Sigmoid colon (tissue), 7 donors: ENCODE measurements around the gene SLC41A1. TPM values are rescaled to one million over a fixed set of nuclear protein-coding genes. Genes with fewer than 3 reads are reported as not detected.

Source experiments
- DNase-seq: peaks from one replicate; pipeline ENCODE4 v3.0.0-alpha.2; 2019
- H3K27ac ChIP-seq, 4 donors: fragments of 200-600 bp; sonication (generic); one replicate each; pipeline ENCODE4 v1.5.1; 2016 to 2019; ENCODE audit warnings: mild to moderate bottlenecking in 1 of 4
- H3K27me3 ChIP-seq, 3 donors: fragments of 200-600 bp; sonication (generic); one replicate each; pipeline ENCODE4 v1.5.1; 2019; ENCODE audit warnings: mild to moderate bottlenecking in 1 of 3
- H3K36me3 ChIP-seq, 4 donors: fragments of 200-600 bp; sonication (generic); one replicate each; pipeline ENCODE4 v1.5.1; 2016 to 2019
- H3K4me1 ChIP-seq, 4 donors: fragments of 200-600 bp; sonication (generic); one replicate each; pipeline ENCODE4 v1.5.1; 2017 to 2019
- H3K4me3 ChIP-seq, 4 donors: fragments of 200-600 bp; sonication (generic); one replicate each; pipeline ENCODE4 v1.5.1; 2017 to 2019; ENCODE audit warnings: mild to moderate bottlenecking in 2 of 4, moderate library complexity in 1 of 4
- H3K9me3 ChIP-seq, 4 donors: fragments of 200-600 bp in 3 of 4; sonication (generic) in 3 of 4; one replicate each; pipeline versions ENCODE4 v1.5.1 to v1.6.1; 2013 to 2019
- EP300 ChIP-seq, 4 donors: sonication (generic); formaldehyde crosslinking; IDR thresholded peaks; one replicate each; pipeline ENCODE4 v1.6.1; 2017; ENCODE audit warnings: antibody characterized with exemption in 4 of 4
- POLR2A ChIP-seq, 2 donors: fragments of 450-650 bp; IDR thresholded peaks; one replicate each; pipeline ENCODE4 v1.6.1; 2016; ENCODE audit warnings: antibody characterized with exemption in 2 of 2, mild to moderate bottlenecking in 2 of 2, moderate library complexity in 2 of 2
- POLR2AphosphoS5 ChIP-seq, 4 donors: sonication (generic); formaldehyde crosslinking; IDR thresholded peaks; one replicate each; pipeline ENCODE4 v1.6.1; 2017; ENCODE audit warnings: antibody characterized with exemption in 4 of 4
- whole genome bisulfite sequencing, 2 donors: extraction: QIAGEN DNeasy Blood & Tissue Kit; methylation state at CpG; one replicate each; pipeline ENCODE4 v1.1.7; 2013; 5-methylcytosine and 5-hydroxymethylcytosine counted together
- intact Hi-C: fragments of 100-400 bp; cut with DNase I; formaldehyde crosslinking; loops from one replicate; pipeline ENCODE4 v1.15.1; 2023
- polyA plus RNA-seq, 3 donors: library from polyadenylated mRNA; stranded (reverse); fragments of 200-250 nt; gene quantifications; one replicate each; pipeline ENCODE4 v1.2.3, GENCODE V29; 2013
- total RNA-seq, 4 donors: library from RNA; depleted of rRNA; stranded (reverse); fragments of >200 nt; gene quantifications; one replicate each; pipeline ENCODE4 v1.1.0, GENCODE V29; 2016
- TF ChIP-seq, protein P1 (sequence below), 4 experiments: fragments of 450-650 bp in 3 of 4; fragments of 200-600 bp in 1 of 4; IDR thresholded peaks; one replicate each; pipeline ENCODE4 v1.5.1; 2016 to 2019; ENCODE audit warnings: antibody characterized with exemption in 4 of 4, mild to moderate bottlenecking in 3 of 4, moderate library complexity in 2 of 4
- donor health status: healthy with polysubstance abuse.
- donor health status: Bipolar disorder and iron deficiency.
- donor health status: healthy.

The SLC41A1 gene
- total and polyA plus RNA-seq, 7 donors: 1.8 to 46.3 (median 11.4) TPM

DNA sequence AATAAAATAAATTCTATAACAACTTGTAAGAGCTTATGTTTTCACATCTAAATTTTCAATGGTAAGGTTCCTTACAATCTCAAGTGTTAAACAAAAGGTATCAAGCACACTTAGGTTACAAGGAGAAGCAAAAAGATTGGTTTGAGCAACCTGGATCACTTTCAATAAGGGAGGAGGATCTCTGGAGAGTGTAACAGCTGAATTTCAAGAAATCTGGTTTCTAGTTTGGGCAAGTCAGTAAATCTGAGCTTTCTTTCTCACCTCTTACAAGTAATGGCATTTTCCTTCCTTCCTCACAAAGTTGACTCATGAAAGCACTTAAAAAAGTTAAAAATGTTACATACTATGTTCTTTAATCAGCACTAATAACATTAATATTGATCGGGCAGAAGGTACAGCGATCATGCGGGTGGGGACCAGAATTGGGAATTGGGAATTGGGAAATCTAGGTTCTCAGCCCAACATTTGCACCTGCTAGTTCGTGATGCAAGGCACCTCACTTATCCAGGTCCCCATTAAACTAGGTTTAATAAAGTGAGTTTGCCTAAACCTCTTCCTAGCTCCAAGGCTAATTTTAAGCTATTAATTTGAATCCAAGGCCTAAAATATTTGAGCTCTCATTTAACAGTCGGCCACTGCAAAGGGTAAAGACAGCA, 66.1 kb downstream of the SLC41A1 start:
- H3K4me3 ChIP-seq: peak overlapping the region in 1 of 4 donors; percentile 7
- no peak for TF ChIP-seq POLR2AphosphoS5 (IDR thresholded peaks at IDR 0.05)
- no peak for TF ChIP-seq POLR2A (IDR thresholded peaks at IDR 0.05)
- TF ChIP-seq EP300 (IDR thresholded peaks at IDR 0.05): no peak
- TF ChIP-seq, protein P1, sequence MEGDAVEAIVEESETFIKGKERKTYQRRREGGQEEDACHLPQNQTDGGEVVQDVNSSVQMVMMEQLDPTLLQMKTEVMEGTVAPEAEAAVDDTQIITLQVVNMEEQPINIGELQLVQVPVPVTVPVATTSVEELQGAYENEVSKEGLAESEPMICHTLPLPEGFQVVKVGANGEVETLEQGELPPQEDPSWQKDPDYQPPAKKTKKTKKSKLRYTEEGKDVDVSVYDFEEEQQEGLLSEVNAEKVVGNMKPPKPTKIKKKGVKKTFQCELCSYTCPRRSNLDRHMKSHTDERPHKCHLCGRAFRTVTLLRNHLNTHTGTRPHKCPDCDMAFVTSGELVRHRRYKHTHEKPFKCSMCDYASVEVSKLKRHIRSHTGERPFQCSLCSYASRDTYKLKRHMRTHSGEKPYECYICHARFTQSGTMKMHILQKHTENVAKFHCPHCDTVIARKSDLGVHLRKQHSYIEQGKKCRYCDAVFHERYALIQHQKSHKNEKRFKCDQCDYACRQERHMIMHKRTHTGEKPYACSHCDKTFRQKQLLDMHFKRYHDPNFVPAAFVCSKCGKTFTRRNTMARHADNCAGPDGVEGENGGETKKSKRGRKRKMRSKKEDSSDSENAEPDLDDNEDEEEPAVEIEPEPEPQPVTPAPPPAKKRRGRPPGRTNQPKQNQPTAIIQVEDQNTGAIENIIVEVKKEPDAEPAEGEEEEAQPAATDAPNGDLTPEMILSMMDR (IDR thresholded peaks at IDR 0.05): no peak
- no peaks in the 10 kb centered on the region for H3K27me3 ChIP-seq
- H3K9me3 ChIP-seq: no peaks in the 10 kb centered on the region
- peak overlapping the region in 3 of 4 donors; percentile 22 to 99 (median 33) for H3K27ac ChIP-seq
- no peak for DNase-seq
- intact Hi-C loops: loop anchor here (5.0 kb wide), 1 partner anchor 115 kb away; the partner anchor contains the start of gene ELK4
- H3K4me1 ChIP-seq: peaks cover 0 to 62% (median 49%) of the 10 kb centered on the region in 4 donors
- WGBS, 2 donors: 75 to 79% methylated on average over 5 of the region's 5 CpGs
- H3K36me3 ChIP-seq: no peaks in the 10 kb centered on the region

DNA sequence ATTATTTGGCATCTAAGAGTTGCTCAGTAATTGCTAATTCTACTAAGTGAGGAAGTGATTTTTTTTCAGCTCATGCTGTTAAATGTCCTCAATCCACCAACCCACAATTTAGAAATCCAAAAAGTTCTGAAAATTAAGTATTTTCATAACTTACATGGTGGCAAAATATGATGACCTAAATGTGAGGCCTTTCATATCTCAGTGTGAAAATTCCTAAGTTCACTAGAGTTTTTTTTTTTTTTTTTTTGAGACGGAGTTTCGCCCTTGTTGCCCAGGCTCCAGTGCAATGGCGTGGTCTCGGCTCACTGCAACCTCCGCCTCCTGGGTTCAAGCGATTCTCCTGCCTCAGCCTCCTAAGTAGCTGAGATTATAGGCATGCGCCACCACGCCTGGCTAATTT, 68.6 kb downstream of the SLC41A1 start:
- WGBS, 2 donors: 98 to 99% methylated on average over 8 of the region's 8 CpGs

DNA sequence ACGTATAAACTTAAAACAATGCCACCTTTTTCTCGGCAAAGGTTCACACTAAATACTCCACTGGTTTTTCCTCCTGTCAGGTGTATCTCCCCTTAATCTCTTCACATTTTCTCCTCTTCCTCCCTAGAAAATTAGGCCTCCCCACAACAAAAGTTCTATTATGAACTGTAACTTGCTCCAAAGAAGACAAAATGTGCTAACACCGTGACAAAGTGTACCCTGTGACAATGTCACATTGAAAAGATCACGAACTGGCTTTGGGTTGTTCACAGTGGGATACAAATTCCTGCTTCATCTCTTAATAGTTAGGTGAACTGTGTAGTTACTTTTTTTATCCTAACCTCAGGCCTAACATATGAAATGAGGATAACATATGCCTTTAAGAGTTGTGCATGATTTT, 69.0 kb downstream of the SLC41A1 start:
- 55 to 58% methylated on average over 4 of the region's 4 CpGs for WGBS, 2 donors
- Histone ChIP-seq H3K27me3 (no peaks in the 10 kb centered on the region), H3K27ac (no peak overlapping the region), H3K4me3 (no peak overlapping the region), H3K9me3 (no peaks in the 10 kb centered on the region), H3K36me3 (no peaks in the 10 kb centered on the region), H3K4me1 (peaks cover 0 to 71% (median 58%) of the 10 kb centered on the region in 4 donors)
- intact Hi-C loops: no loop called here
- TF ChIP-seq POLR2AphosphoS5 (IDR thresholded peaks at IDR 0.05) (no peak), POLR2A (IDR thresholded peaks at IDR 0.05) (no peak), EP300 (IDR thresholded peaks at IDR 0.05) (no peak)
- TF ChIP-seq, protein P1 (IDR thresholded peaks at IDR 0.05): no peak
- DNase-seq: no peak

More for the DNA sequence above, 68.6 kb downstream of the SLC41A1 start:
- DNase-seq: no peak
- intact Hi-C loops: no loop called here
- Histone ChIP-seq H3K27me3 (no peaks in the 10 kb centered on the region), H3K36me3 (no peaks in the 10 kb centered on the region), H3K27ac (no peak overlapping the region), H3K9me3 (no peaks in the 10 kb centered on the region), H3K4me3 (no peak overlapping the region), H3K4me1 (peaks cover 0 to 66% (median 56%) of the 10 kb centered on the region in 4 donors)
- TF ChIP-seq, protein P1 (IDR thresholded peaks at IDR 0.05): no peak
- no peak for TF ChIP-seq POLR2AphosphoS5 (IDR thresholded peaks at IDR 0.05)
- no peak for TF ChIP-seq POLR2A (IDR thresholded peaks at IDR 0.05)
- no peak for TF ChIP-seq EP300 (IDR thresholded peaks at IDR 0.05)

DNA sequence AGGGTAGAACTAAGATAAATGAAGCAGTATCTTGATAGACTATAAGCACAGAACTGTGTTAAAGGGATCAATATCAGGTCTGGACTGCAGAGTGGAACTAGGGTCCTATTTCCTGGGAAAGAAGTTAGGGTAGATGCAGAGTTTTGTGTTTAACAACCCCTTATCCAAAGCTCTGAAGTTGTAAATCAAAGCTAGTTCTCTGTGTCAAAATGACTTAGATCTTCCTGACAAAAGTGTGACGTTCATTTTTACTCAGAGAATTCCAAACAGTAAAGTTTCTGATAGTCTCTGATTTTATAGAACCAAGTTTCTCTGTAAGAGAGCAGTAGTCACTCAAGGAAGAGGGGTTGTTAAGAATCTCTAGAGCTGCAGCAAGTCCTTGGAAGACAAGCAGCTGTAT, 71.3 kb downstream of the SLC41A1 start:
- no peaks in the 10 kb centered on the region for H3K9me3 ChIP-seq
- H3K27me3 ChIP-seq: no peaks in the 10 kb centered on the region
- DNase-seq: no peak
- H3K27ac ChIP-seq: no peak overlapping the region
- TF ChIP-seq, protein P1 (IDR thresholded peaks at IDR 0.05): no peak
- no peak for TF ChIP-seq EP300 (IDR thresholded peaks at IDR 0.05)
- TF ChIP-seq POLR2AphosphoS5 (IDR thresholded peaks at IDR 0.05): no peak
- TF ChIP-seq POLR2A (IDR thresholded peaks at IDR 0.05): no peak
- no peaks in the 10 kb centered on the region for H3K36me3 ChIP-seq
- H3K4me3 ChIP-seq: no peak overlapping the region
- 57 to 62% methylated on average over 1 of the region's 1 CpG for WGBS, 2 donors
- peaks cover 0 to 66% (median 42%) of the 10 kb centered on the region in 4 donors for H3K4me1 ChIP-seq
- intact Hi-C loops: no loop called here
